HepG2 (cell line): Measurements from ENCODE around the gene SBNO2. TPM values are rescaled to one million over a fixed set of nuclear protein-coding genes. Genes with fewer than 3 reads are reported as not detected.

Experiments used
- AKAP8 ChIP-seq: sonication (generic); formaldehyde crosslinking; IDR thresholded peaks from 2 replicates; pipeline ENCODE4 v1.5.1; 2020; ENCODE audit warnings: mild to moderate bottlenecking, missing genetic modification reagents
- CSRNP2 ChIP-seq: sonication (generic); formaldehyde crosslinking; conservative IDR thresholded peaks from 2 replicates; pipeline ENCODE4 v1.8.0; 2022; ENCODE audit warnings: low read depth, missing genetic modification reagents
- DMAP1 ChIP-seq: IDR thresholded peaks from 2 replicates; pipeline ENCODE4 v1.6.1; 2016
- MLX ChIP-seq: IDR thresholded peaks from 2 replicates; pipeline ENCODE4 v1.6.1; 2016
- NFAT5 ChIP-seq: sonication (generic); formaldehyde crosslinking; IDR thresholded peaks from 2 replicates; pipeline ENCODE4 v1.4.0; 2020; ENCODE audit warnings: missing genetic modification reagents
- NFATC3 ChIP-seq: sonication (generic); formaldehyde crosslinking; IDR thresholded peaks from 2 replicates; pipeline ENCODE4 v1.5.1; 2020; ENCODE audit warnings: mild to moderate bottlenecking, missing genetic modification reagents
- POLR2AphosphoS2 ChIP-seq: IDR thresholded peaks from 2 replicates; pipeline ENCODE4 v1.6.1; 2011; ENCODE audit warnings: low read depth, low read length, improper control_type of control experiment
- ZBTB8A ChIP-seq: sonication (generic); formaldehyde crosslinking; IDR thresholded peaks from 2 replicates; pipeline ENCODE4 v1.4.0; 2020; ENCODE audit warnings: mild to moderate bottlenecking, low read depth, missing genetic modification reagents, borderline replicate concordance
- ZC3H13 ChIP-seq: sonication (generic); formaldehyde crosslinking; IDR thresholded peaks from 2 replicates; pipeline ENCODE4 v1.8.1; 2023; ENCODE audit warnings: mild to moderate bottlenecking, missing genetic modification reagents, moderate library complexity
- ZHX1 ChIP-seq: sonication (generic); formaldehyde crosslinking; IDR thresholded peaks from 2 replicates; pipeline ENCODE4 v1.8.1; 2022; ENCODE audit warnings: low read depth, mild to moderate bottlenecking, missing genetic modification reagents
- ZNF207 ChIP-seq: fragments of 450-650 bp; IDR thresholded peaks from 2 replicates; pipeline ENCODE4 v1.6.1; 2016; ENCODE audit warnings: antibody characterized with exemption, borderline replicate concordance
- ZNF225 ChIP-seq: sonication (generic); formaldehyde crosslinking; IDR thresholded peaks from 2 replicates; pipeline ENCODE4 v1.4.0; 2020; ENCODE audit warnings: mild to moderate bottlenecking, missing genetic modification reagents
- ZNF460 ChIP-seq: sonication (generic); formaldehyde crosslinking; IDR thresholded peaks from 2 replicates; pipeline ENCODE4 v1.5.1; 2020; ENCODE audit warnings: missing genetic modification reagents, mild to moderate bottlenecking, borderline replicate concordance
- ZNF605 ChIP-seq: sonication (generic); formaldehyde crosslinking; IDR thresholded peaks from 2 replicates; pipeline ENCODE4 v1.8.0; 2022; ENCODE audit warnings: mild to moderate bottlenecking, missing genetic modification reagents
- ZNF777 ChIP-seq: sonication (generic); formaldehyde crosslinking; IDR thresholded peaks from 2 replicates; pipeline ENCODE4 v1.4.0; 2020; ENCODE audit warnings: missing genetic modification reagents
- polyA plus RNA-seq, 8 experiments: library from polyadenylated mRNA; depleted of rRNA in 3 of 8; stranded (reverse) in 7 of 8; unstranded in 1 of 8; fragments of >200 nt; fragmentation: Illumina TruSeq in 4 of 8; extraction: Trizol in 4 of 8; gene quantifications; 2 replicates each; pipeline versions ENCODE4 v1.2.1 to v1.2.3, GENCODE V29; 2011 to 2016; ENCODE audit warnings: low read depth in 4 of 8, missing spikeins in 1 of 8, mixed read lengths in 1 of 8; ENCODE audit not compliant: insufficient read depth in 1 of 8
- total RNA-seq, 5 experiments: library from RNA; depleted of rRNA; stranded (reverse); fragments of >200 nt; fragmentation: Illumina TruSeq; extraction: Trizol; gene quantifications; 2 replicates each; pipeline ENCODE4 v1.2.3, GENCODE V29; 2016; ENCODE audit warnings: low read depth in 1 of 5
- TF ChIP-seq, protein P1 (sequence below): sonication (generic); formaldehyde crosslinking; IDR thresholded peaks from 2 replicates; pipeline ENCODE4 v1.8.1; 2023; ENCODE audit warnings: mild to moderate bottlenecking, moderate library complexity, missing genetic modification reagents

The SBNO2 gene
- total and polyA plus RNA-seq, 2 of the 13 experiments (the other 11 are each of a cell fraction or from before 2014, with no cell fraction given): 8.6 to 10.4 TPM

DNA sequence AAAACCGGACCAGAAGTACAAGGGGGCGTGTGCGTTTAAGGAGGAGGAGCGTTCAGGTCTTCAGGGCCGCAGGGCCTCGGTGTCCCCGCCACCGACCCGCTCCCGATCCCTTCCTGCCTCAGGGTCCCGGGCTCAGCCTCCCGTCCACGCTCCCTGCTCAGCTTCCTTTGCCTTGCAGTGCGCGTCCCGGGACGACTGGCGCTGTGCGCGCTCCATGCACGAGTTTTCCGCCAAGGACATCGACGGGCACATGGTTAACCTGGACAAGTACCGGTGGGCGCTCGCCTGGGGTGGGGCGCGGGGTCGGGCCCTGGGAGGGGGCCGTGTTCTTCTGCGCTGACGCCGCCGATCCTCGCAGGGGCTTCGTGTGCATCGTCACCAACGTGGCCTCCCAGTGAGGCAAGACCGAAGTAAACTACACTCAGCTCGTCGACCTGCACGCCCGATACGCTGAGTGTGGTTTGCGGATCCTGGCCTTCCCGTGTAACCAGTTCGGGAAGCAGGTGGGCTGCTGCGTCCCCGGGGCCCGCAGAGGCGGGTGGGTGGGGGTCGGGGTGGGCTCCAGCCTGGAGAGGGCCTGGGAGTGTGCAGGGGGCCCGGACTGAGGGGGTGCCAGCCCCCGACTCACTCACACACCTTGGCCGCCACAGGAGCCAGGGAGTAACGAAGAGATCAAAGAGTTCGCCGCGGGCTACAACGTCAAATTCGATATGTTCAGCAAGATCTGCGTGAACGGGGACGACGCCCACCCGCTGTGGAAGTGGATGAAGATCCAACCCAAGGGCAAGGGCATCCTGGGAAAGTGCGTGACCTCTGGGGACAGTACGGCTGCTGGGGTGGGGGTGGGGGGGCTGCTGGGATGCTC is 68.8 kb downstream of the SBNO2 start (continued):
- TF ChIP-seq MLX (CRISPR knock-in tag) (no peak), CSRNP2 (CRISPR knock-in tag) (no peak), ZNF605 (no peak), NFATC3 (CRISPR knock-in tag) (no peak), ZHX1 (CRISPR knock-in tag) (0 out of 2 replicates have a peak, but pooled peaks have one; percentile 22), ZNF777 (no peak), DMAP1 (CRISPR knock-in tag) (peak; percentile 66; the same call in 1 of the 2 replicates), POLR2AphosphoS2 (no peak), ZNF207 (no peak), AKAP8 (CRISPR knock-in tag) (peak; percentile 58; the same call in 1 of the 2 replicates), ZNF460 (CRISPR knock-in tag) (no peak), ZNF225 (CRISPR knock-in tag) (no peak), ZC3H13 (CRISPR knock-in tag) (peak; percentile 17; the same call in 1 of the 2 replicates), NFAT5 (no peak), ZBTB8A (CRISPR knock-in tag) (no peak)
- TF ChIP-seq, protein P1, sequence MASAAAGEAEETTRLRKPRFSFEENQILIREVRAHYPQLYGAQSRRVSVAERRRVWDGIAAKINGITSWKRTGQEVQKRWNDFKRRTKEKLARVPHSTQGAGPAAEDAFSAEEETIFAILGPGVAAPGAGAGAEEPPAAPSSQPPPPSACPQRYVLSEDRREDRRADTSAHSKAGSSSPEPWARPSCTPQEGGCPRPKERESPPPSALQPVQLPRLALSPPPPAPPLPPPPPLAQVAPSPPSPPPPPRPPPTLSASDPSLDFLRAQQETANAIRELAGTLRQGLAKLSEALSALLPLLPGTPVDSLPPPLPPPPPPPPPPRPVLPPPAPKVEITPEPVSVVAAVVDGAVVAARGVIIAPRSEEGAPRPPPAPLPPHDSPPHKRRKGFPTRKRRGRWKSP (CRISPR knock-in tag): no peak
